Measurements from ENCODE around the gene MACROD1.
"Not testable (repeated sequence)": the region's sequence is repeated elsewhere in the genome, so short reads cannot be mapped to it uniquely, and the experiment has no call there.

The MACROD1 gene

DNA sequence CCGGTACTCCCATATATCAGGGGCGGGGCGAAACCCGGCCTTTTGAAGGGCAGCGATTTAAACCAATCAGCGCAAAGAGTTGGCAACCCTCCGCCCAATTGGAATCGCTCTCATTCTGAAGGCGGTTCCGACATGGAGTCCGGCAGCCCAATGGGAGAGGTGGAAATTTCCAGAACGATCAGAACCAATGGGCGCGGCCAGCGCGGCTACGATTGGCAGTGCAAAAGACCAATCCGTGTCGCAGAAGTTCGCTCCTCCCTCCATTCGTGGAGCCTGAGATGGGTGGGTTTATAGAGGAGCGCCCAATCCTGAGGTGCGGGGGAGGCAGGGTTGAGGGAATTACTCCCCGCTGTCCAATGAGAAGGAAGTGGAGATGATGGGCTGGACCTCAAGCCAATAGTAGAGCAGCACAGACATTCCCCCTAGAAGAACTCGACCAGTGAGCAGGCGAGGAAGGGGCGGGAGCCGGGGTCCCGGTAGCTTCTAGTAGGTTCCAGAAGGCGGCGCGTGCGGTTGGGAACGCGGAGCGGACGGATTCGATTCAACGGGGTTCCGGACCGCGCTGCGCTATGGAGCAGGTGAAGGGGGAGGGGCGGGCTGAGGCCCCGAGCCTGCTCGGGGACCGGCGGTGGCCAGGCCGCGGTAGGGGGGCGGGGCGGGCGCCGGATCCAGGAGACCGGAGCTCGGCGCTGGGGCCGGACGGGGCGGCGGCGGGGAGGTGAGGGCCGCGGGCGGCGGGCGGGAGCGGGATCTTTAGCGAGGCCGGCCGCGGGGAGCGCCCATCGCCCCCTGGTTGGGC is 20.0 kb upstream of the MACROD1 start, which contains the start of gene STIP1:
Gene STIP1 (plus strand): TSS at position 479 of the 799 bp plus-strand sequence. CDS start 91 bp downstream, at position 570.
- peak; percentile 99 for DNase-seq

DNA sequence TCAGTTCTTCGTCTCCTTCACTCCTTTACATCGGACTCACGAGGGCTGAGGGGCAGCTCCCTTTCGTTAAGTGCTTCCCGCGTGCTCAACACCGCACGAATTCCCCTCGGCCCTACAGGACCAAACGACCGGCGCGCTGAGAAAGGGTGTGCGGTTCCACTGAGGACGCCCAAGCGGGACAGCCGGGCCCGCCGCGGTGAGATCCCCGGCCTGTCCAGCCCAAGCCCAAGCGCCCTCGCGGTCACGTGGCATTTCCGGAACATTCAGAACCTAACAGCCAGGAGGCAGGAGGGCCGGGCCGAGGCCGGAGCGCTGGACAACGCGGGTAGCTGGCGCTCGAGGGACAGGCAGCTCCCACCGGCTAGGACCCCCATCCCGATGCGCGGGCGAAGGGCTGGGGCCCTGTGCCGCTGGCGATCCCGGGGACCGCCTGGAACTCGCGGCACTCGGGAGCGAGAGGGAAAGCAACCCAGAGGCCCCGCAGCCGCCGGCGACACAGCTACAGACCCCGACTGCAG is 19.3 kb upstream of the MACROD1 start:
- peak; percentile 39 for DNase-seq

DNA sequence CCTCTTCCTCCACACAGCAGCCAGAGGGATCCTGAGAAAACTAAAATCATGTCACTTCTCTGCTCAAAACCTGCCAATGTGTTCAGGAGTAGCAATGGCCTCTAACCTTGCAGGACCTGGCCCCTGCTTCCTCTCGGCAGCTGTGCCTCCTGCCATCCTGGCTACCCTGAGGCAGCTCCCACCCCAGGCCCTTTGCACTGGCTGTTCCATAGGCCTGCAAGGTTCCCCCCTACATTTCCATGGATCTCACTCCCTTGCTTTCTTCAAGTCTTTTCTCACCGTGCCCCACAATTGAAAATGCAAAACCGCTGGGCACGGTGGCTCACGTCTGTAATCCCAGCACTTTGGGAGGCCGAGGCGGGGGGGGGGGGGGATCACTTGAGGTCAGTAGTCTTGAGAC is 18.0 kb upstream of the MACROD1 start:
- DNase-seq: no peak

DNA sequence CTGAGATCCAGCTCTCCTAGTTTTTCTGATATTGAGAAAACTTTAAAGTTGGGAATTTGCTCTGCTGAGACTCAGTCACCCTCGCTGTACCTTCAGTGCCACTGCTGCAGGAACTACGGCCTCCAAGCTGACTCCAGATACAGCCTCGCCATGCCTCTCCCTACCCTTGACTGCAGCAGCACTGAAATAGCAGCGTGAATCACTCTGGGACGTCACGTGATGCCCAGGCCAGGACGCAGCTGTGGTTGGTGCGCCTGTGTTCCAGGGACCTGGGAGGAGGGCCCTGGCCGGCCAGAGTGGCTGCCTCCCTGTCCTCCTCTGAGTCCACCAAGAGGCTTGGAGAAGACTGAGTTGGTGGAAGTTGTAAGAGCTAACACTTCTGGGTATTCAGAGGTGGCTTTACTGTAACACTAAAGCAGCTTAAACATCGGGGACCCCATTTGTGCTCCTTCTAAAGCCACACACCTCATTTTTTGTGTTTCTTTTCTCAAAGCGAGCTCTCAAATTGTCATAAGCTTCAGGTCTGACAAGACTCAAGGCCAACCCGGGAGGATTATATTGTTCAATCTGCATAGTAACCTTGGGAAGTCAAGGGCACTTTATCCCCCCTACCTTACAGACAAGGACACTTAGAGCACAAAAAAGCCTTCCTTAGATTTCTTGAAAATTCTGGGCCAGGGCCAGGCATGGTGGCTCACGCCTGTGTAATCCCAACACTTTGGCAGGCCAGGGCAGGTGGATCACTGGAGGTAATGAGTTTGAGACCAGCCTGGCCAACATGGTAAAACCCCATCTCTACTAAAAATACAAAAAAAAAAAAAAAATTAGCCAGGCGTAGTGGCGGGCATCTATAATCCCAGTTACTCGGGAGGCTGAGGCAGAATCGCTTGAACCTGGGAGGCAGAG is 15.8 kb upstream of the MACROD1 start:
- peak; percentile 66 for DNase-seq

DNA sequence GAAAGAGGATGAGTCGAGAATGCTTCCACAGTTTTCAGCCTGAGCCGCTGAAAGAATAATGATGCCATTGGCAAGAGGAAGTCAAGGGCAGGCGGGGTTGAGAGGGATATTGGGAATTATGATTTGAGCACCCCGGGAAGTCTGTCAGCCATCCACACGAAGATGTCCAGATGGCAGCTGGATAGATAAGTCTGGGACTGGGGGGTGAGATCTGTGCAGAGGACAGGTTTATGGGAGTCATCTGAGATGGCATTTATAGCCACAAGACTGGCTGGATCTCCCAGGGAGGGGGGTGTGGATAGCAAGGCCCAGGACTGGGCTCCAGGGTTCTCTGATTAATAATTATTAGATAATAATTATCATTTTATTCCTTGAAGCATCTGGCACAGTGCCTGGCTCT is 15.0 kb upstream of the MACROD1 start:
- no peak for DNase-seq

DNA sequence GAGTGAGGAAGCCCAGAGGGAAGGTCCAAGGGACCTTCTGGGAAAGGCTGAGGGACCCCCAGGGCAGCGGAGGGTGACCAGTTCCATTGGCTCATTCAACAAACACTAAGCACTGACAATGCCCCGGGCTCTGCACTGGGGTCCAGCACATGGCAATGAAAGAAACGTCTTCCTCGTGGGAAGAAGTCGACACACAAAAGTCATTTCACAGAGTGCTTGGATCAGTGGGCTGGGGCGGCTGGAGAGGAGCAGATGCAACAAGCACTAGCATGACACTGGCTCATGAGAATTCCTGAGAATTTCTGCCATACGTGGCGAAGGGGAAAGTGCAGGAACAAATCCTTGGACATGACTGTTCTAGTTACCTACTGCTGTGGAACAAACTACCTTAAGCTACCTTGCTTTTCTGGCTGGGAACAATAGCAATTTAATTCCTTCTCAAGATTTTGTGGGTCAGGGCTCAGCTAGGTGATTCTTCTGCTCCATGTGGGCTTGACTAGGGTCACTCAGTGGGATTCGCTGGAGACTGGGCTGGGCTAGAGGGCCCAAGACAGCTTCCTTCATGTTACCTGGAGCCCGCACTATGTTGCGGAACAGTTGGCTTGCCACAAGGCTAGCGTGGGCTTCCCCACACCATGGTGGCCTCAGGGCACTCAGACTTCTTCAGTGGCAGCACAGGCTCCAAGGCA is 13.2 kb upstream of the MACROD1 start:
- DNase-seq: no peak

DNA sequence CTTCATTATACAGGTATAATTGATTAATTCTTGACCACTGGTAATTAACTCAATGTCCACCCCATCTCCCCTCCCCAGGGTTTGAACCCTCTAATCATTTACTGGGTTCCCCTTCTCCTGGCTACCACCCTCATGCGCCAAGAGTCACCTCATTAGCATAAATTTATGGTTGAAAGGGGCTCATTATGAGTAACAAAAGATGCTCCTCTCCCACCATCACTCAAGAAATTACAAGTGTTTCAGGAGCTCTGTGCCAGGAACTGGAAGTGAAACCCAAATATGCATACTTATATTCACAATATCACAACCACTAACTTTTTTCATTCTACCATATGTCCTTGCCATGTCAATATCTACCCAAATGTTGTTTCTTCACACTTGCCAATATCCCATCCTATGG is 12.3 kb upstream of the MACROD1 start:
- no peak for DNase-seq

DNA sequence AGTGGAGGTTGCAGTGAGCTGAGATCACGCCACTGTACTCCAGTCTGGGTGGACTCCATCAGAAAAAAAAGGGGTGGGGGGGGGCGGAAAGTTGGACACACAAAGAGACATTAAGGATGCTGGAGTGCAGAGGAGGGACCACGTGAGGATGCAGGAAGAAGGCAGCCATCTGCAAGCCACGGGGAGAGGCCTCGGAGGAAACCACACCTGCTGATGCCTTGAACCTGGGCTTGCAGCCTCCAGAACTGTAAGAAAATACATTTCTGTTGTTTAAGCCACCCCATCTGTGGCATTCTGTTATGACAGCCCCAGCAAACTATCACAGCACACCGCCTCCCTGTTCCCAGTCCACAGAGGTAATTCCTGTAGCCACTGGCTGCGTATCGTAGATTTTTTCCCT is 10.8 kb upstream of the MACROD1 start:
- no peak for DNase-seq

DNA sequence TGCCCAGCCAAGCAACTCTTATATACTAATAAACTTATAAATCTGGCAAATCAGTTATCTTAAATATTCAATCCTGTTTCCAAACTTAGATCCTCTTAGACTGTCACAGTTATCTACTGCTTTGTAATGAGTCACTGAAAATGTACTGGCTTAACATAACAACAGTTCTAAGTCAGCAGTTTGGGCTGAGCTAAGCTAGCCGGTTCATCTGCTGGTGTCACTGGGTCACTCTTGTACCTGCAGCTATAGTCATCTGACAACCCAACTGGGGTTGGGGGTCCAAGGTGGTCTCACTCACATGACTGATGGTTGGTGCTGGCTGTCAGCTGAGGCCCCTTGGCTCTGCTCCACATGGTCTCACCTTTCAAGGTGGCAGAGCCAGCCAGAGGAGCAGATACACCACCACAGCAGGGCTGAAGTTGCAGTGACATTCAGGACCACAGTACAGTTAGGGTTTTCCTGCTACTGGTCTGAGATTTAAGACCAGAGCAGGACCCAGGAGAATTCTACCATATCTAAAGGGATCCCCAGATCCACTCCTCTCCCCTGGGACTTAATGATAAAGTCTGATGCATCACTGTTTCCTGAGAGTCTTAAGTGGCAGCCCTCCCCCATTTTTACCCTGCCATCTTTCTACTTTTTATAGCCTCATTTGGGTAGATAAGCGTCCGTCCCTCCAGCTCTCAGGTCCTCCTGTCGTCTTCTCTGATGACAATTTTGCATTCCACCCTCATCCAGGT is 7.9 kb upstream of the MACROD1 start:
- no peak for DNase-seq

DNA sequence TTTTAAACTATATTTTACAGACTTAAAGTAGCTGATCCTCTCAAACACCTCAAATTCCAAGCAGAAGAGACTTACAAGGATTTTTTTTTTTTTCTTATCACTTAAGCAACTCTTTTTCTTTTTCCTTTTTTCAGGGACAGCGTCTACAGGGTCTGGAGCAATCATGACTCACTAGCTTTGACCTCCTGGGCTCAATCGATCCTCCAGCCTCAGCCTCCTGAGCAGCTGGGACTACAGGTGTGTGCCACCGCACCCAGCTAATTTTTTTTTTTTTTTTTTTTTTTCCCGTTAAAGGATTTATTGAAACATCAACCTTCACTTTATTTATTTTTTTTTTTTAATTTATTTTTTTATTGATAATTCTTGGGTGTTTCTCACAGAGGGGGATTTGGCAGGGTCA is 4.5 kb upstream of the MACROD1 start:
- no peak for DNase-seq

DNA sequence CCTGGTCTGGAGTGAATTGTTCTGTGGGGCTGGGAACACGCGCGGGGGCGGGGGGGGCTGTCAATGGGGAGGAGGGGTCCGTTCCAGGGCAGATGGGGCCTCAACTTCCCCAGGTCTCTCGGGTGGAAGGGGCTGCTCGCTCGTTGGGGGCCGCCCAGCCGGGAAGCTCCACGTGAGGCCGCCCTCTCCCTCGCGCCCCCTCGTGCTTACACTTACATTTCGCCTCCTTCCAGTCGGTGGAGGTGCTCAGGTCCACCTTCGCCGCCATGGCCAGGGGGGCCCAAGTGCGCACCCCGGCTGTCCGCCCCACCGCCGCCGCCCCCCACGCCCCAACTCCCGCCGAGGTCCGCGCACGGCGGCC is 452 bp downstream of the MACROD1 start:
- no peak for DNase-seq

DNA sequence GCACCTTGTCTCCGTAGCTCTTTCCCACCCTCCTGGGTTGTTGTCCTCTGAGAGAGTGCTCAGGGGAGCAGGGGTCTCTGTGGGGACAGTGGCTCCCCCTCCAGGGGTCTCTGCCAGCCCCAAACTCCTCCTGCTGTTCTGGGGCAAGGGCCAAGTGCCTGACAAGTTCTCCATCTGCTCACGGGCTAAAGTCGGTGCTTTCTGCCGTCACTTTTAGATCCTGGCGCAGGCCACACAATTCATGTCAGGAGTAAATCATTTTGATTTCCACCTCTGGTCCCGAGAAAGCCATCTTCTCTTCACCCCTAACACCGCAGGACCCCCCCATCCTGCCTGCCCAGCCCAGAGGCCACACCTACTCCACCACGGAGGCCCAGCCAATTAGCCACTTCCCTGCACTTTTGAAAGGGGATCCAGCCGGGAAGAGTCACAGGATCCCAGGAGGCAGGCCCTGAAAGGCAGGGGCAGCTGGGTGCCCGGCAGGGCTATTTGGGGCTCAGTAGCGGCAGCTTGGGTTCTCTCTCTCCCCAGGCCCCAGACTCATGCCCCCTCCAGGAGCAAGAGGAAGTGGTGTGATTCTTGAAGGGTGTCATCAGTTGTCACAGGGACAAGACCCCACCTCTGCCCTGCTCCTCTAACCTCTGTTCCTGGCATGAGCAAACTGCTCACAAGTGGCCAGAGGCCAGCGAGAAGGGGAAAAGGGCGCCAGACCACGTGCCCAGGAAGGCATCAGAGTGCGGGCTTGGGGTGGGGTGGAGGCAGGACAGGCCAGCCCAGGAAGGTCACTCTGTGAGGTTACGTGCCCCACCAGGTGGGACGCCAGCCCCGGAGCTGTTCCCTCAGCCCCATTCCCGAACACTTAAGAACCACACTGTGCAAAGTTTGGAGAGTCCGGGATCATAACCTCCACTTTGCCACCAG is 1.3 kb downstream of the MACROD1 start:
- no peak for DNase-seq

DNA sequence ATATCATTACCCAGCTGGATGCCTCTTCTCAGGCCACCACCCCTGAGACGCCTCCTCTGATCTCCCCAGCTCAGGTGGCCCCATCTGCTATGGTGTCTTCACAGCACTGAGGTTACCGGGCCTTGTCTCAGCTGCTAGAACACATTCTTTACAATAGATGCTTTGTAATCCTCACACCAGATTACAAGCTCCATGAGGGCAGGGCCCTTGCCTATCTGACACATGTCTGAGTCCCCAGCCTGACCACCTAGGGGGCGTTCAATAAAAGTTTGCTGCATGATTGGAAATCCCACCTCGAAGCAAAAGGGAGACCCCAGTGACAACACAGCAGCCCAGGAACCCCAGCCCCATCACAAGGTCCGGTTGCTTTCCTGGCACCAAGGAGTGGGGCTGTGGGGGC is 2.0 kb downstream of the MACROD1 start:
- no peak for DNase-seq

DNA sequence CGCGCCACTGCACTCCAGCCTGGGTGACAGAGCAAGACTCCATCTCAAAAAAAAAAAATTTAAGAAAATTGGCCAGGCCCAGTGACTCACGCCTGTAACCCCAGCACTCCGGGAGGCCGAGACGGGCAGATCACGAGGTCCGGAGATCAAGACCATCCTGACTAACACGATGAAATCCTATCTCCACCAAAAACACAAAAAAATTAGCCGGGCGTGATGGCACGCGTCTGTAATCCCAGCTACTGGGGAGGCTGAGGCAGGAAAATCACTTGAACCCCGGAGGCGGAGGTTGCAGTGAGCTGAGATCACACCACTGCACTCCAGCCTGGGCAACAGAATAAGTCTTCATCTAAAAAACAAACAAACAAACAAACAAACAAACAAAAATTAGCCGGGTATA is 3.1 kb downstream of the MACROD1 start:
- not testable (repeated sequence) for DNase-seq

DNA sequence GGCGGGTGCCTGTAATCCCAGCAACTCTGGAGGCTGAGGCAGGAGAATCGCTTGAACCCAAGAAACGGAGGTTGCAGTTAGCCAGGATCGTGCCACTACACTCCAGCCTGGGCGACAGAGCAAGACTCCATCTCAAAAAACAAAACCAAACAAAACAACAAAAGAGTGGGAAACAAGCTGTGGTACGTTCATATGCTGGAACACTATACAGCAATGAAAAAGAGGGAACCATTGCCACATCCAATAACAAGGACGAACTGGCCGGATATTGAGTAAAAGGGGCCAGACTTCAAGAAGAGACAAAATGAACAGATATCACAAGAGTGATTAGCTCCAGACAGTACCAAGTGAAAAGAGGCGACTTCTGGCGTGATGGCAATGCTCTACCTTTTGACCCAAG is 4.9 kb downstream of the MACROD1 start:
- DNase-seq: no peak

DNA sequence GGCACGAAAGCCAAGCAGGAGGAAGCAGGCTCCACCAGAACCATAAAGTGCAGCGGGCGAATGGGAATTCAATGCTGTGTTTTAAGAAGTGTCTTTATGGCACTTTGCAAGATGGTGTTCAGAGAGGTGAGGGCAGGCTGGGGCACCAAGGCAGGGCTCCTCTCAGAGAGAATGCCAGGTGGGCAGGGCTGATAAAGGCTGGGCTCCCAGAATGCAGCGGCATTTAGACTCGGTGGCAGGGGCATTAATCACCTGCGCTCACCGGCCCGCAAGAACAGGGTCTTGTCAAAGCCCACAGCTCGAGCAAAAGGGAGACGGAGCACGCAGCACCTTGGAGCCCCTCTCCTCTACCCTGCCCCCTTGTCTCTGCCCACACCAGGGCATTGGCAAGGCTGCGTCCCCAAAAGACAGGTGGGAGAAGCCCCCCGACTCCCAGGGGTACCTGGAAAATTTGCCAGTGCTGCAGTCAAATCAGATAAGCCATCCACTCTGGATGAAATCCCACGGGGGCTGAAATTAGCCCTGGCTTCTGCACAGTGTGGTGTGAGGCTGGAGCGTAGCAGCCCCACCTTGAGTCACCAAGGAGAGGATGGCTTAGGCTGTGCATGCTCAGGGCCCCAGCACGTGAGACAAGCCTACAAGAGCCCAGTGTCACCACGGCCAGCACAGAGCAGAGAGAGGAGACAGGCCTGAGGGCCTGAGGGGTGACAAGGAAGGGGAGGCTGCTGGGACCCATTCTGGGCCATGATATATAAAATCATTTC is 8.1 kb downstream of the MACROD1 start:
- no peak for DNase-seq

DNA sequence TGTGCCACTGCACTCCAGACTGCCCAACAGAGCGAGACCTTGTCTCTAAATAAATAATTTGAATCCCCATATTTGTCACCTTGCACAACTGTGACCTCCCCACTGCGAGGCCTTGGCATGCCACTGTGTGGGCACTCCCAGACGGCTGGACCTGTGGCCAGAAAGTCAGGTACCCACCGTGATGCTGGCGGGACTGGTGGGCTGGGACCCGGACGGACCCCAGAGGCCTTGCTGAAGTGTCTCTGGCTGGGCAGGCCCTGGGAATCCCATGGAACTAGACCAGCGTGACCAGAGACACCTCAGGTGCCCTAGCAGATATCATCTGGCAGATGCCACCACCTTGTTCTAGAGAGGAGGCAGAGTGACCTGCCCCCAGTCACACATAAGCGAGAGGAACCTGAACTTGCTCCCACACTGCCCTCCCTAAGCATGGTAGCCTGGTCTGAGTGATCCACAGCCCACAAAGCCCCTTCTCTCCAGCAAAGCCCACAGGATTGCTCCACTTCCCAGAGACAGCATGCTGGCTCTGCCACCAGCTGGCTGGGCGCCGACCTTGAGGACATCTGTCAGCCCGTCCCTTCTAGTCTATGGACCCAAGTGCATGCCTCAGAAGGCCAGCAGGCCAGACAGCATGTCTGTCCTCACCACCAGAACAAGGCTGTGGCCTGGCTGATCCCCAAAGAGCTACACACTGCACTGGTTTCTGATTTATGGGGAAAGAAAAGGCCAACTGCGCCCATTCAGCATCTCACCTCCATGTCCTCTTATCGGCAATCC is 9.5 kb downstream of the MACROD1 start:
- DNase-seq: no peak

DNA sequence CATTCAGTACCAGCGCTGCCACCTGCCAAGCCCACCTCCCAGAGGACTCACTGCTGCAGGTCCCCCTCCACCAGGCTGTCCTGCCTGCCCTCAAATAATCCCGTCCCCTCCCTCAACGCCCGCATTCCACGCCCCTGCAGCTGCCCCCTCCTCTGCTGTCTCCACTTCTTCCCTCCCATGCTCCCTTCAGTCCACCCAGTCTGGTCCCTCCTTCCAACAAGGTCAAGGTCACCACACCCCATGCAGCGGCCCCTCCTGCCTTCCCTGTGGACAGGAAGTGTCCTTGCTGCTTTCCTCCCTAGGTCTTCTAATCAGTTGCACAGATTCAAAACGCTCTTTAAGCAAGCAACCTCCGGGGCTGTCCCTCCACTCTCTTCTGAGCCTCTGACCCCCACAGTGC is 12.1 kb downstream of the MACROD1 start:
- no peak for DNase-seq

DNA sequence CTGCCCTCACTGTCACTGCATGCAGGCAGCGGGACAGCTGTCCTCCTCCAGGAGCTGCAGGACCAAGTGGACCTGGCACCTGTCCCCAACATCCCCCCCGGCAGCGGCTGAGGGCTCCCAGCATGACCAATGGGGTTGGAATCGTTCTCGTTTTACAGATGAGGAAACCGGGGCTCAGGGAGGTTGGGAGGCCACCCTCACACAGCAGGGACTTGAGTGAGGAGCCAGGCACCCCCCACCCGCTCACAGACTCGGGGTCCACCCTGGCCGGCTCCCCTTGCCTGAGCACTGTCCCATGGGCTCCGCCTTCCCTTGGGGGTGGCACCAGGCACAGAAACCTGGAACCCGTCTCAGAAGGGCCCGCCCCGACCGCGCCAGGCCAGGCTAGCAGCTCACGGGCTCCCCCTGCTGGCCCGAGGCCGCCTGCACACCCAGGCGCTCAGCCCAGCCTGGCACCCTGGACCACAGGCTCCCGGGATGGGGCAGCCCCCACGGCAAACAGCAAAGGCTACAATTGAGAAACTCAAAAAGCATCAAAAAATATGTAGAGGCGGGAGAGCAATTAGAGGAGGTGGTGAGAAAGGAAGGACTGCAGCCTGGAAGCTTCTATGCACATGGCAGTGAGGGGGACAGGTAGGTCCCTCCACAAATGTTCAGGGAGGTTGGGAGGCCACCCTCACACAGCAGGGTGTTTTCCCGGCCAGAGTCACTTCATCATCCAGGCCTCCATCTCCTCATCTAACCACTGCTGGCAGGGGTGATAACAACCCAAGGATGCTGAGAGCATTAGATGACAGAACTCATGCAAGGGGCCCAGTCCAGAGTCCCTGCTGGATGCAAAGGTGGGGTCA is 12.8 kb downstream of the MACROD1 start:
- peak; percentile 53 for DNase-seq

All from NCI-H1436 (cell line).